Measurements from ENCODE around the gene MAPK11.

DNA sequence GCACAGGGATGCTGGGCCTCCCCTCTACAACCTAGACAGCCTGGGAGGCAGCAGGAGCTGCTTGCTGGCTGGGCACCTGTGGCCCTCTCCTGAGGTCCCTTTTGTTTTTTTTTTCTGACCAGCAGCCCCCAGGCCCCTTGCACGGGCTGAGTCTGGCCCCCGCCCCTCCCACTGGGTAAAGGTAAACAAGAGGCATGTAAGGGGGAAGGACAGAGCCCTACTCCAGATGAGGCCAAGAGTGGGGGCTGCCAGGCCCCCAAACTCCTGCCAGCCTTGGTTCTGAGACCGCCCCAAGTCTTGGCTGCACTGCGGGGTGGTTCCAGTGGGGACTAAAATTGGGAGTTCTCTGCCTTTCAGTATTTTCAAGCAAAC lies 28.1 kb upstream of the MAPK11 start:
- TF ChIP-seq, protein P1, sequence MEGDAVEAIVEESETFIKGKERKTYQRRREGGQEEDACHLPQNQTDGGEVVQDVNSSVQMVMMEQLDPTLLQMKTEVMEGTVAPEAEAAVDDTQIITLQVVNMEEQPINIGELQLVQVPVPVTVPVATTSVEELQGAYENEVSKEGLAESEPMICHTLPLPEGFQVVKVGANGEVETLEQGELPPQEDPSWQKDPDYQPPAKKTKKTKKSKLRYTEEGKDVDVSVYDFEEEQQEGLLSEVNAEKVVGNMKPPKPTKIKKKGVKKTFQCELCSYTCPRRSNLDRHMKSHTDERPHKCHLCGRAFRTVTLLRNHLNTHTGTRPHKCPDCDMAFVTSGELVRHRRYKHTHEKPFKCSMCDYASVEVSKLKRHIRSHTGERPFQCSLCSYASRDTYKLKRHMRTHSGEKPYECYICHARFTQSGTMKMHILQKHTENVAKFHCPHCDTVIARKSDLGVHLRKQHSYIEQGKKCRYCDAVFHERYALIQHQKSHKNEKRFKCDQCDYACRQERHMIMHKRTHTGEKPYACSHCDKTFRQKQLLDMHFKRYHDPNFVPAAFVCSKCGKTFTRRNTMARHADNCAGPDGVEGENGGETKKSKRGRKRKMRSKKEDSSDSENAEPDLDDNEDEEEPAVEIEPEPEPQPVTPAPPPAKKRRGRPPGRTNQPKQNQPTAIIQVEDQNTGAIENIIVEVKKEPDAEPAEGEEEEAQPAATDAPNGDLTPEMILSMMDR (IDR thresholded peaks at IDR 0.05): no peak
- TF ChIP-seq POLR2A (IDR thresholded peaks at IDR 0.05): no peak
- no peak for TF ChIP-seq POLR2AphosphoS5 (IDR thresholded peaks at IDR 0.05)

All from transverse colon (tissue), 4 donors.